Peyer's patch (tissue), 4 donors: ENCODE data around the gene PIGL.

Experiments
- CTCF ChIP-seq, 6 experiments: fragments of 450-650 bp in 4 of 6; fragments of 200-600 bp in 2 of 6; sonication (generic) in 1 of 6; IDR thresholded peaks; one replicate each; pipeline ENCODE4 v1.5.1; 2017 to 2019; ENCODE audit warnings: antibody characterized with exemption in 6 of 6, mild to moderate bottlenecking in 3 of 6, moderate library complexity in 1 of 6
- POLR2A ChIP-seq, 2 donors: fragments of 450-650 bp; IDR thresholded peaks; one replicate each; pipeline ENCODE4 v1.5.1; 2017; ENCODE audit warnings: antibody characterized with exemption in 2 of 2, mild to moderate bottlenecking in 2 of 2, moderate library complexity in 2 of 2

- TF ChIP-seq CTCF (IDR thresholded peaks at IDR 0.05) (no peak), POLR2A (IDR thresholded peaks at IDR 0.05) (no peak)
Measured at GRCh38 chr17:16301963-16302855, 85.2 kb downstream of the PIGL start.
